GDM1 (cell line): ENCODE results near the gene FANCG.
A peak's percentile ranks its signal among the peaks of the same experiment; 100 is the strongest.

ENCODE experiments used
- DNase-seq: peaks from one replicate; lab custom pipeline; 2025; lab: John Stamatoyannopoulos, UW

The FANCG gene

DNA sequence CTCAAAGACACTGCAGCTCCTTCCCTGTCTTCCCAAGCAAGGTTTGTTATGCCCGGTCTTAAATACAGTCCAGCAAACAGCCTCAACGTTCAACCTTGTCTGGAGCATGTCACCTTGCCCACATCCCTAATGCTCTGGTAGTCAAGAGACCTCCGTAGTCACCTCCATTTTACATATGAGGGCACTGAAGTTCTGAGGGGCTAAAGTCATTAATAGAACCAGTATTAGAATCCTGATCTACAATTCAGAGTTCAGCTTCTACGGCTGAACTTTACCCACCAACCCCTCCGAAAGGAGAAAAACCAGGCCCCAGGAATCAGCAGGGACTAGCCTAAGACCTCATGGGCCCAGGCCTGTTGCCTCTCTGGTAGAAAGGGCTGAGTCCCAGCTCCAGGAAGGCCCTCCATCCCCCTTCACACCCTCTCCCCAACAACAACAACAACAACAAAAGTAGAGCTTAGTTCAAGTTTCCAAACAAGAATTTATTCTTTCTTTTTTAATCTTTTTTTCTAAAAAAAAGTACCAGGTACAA lies 24.0 kb upstream of the FANCG start:
- DNase-seq, result no peak

DNA sequence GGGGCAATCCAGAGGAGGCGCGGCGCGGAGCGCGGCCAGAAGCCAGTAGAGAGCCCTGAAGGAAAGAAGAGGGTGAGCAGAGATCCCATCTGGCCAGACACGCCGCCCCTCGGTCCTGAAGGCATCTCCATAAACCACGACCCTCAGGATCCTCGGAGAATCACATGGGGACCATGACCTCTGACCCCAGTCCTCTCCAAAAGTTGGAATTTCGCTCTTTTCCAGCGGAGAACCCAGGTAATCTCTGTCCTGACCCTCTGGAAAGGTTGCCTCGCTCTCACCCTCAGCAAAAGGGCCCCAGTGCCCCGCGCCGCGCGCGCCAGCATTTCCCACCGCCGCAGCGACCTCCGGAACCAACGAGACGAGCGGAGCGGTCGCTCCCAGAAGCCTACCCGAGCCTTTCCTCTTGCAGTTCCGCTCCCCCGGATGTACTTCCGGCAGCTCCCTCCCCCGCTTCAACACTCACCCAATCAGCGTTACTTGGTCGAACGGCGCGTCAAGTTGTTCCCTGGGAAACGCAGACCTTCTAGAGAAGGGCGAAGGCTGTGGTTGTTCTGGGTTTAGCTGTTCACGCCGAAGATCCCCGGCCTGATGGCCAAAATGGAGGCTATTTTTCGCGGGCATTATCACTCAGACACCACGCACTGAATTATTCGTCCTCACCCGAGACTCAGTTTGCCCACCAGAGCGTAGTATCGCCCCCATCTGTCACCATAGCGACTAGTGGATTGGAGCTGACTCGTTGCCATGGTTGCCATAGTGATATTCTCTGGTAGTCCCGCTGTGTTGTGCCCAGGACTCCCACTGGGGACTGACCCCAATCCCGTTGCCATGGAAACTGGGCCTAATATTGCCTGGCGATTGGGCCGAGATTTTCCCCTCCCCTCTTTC lies 23.3 kb upstream of the FANCG start, which contains the start of gene STOML2:
TSS of gene STOML2 (minus strand) at position 363 of the 891 bp plus-strand sequence. CDS start at position 326, 37 bp downstream.
- DNase-seq, result peak; percentile 92

DNA sequence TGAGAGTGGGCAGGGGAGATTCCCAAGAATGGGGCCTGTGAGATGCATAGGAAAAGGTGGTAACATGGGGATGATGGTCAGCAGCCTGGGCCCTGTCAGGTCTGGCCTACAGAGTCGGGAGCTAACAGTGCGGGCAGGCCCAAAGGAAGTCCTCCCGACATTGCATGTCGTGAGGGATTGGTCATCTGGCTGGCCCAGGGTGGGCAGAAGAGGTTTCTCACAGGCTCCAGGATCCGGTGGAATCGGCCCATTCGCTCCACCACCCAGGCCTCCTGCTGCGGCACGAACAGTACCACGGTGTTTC lies 22.7 kb upstream of the FANCG start:
- no peak for DNase-seq

DNA sequence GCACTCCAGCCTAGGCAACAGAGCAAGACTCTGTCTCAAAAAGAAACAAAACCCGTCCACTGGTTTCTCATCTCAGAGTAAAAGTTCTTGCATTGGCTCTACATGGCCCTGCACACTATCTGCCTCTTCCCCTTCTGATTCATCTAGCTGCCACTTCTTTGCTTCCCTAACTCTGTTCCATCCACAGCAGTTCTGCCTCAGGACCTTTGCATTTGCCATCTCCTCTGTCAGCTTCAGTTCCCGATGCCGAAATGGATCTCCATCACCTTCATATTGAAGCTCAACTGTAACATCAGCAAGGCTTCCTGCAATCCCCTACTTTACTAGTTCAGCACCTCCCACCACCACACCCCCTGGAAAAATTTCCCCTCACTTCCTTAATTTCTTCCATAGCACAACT lies 17.8 kb upstream of the FANCG start:
- DNase-seq, result no peak

DNA sequence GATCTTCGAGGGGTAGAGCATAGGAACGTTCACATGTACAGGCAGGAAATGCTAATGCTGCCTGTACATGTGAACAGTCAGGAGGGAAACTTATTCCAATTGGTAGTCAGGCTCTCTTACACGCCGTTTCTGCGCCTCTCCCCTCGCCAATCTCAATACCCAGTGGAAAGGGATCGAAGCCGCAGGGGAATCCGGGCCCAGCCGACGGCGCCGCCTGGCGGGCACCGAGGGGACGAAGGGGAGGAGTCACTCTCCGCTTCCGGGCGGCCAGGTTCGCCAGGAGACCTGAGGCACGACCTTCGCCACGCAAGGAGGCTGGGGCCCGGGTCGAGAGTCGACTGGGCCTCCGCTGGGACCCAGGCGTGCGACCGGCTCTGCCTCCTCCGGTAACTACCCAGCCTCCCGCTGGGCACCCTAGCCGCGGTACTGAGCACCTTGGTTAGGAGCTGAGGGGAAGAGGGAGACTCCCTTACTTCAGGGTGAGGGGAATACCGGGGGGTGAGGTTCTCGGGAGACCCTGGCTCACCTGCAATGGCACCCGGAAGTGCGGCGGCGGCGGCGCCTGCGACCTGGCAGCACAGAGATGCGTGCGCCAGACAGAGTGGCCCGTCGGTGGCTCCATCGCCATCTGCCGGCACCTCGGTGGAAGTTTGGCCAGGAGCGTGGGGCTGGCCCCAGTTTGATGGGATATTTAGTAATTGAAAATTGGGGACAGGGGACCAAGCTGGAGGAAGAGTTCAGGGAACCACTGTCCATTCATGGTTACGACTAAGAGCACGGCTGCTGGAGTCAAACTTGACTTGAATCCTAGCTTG lies 16.5 kb upstream of the FANCG start, which contains the start of gene PIGO:
TSS of gene PIGO (minus strand) at position 557 of the 815 bp plus-strand sequence. CDS start 1,026 bp downstream, outside the sequence.
- peak; percentile 80 for DNase-seq

DNA sequence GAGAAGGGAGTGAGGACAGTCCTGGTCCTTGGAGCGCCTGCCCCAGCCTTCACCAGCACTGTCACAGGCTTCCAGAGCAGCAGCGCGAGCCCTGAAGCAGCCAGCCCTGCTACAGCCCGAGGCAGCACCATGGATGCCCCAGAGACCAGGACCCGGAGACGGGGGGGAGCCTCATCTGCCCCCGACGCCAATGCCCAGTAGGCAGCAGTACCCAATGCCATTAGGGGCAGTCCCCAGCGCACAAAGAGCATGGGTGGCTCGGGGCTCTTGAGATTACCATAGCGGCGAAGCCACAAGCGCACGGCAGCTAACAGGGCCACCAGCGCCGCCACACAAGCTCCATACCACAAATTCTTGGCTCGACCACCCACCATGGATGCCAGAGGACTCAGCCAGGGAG lies 11.8 kb upstream of the FANCG start:
- DNase-seq, result no peak

DNA sequence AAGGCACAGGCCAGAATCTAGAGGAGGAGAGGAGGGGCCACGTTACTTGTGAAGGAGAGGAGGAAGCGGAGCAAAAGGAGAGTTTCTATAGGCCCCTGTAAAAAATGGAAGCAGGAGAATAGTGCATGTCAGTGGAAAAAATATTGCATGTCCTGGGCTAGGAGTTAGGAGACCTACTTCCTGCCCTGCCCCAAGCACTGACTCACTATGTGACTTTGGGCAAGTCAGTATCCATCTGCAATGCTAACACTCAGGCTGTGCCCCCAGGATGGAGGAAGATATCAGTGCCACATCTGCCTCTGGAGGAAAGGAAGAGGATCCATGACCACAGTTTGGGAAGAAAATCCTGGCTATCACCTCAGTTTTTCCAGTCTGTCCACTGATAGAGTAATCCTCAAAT lies 9.7 kb upstream of the FANCG start:
- DNase-seq, result no peak

DNA sequence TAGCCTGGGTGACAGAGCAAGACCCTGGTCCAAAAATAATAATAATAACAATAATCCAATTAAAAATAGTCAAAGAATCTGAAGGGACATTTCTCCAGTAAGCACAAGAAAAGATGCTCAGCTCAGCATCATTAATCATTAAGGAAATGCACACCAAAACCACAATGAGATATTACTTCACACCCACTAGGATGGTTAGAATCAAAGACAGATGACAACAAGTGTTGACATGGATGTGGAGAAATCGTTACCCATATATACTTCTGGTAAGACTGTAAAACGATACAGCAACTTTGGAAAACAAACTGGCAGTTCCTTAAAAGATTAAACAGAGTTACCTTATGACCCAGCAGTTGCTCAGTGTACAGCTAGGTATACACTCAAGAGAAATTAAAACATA lies 5.3 kb upstream of the FANCG start:
- DNase-seq, result no peak

DNA sequence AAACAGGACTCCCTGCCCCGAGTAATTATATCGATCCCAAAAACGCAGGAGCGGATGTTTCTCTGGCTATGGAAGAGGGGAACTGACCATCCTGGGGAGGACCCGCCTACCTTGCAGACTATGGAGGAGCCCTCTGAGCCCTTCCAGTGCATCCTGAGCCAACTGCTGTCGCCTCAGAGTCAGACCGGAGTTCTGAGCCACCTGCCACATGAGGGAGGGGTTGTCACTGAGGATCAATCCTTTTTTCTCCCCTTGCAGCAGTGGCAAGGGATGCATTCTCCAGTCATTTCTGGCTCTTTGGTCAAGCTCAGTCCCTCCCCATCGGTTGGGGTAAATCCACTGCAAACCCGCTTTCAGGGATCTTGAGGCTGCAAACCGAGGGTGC lies 709 bp downstream of the FANCG start:
- peak; percentile 1 for DNase-seq

DNA sequence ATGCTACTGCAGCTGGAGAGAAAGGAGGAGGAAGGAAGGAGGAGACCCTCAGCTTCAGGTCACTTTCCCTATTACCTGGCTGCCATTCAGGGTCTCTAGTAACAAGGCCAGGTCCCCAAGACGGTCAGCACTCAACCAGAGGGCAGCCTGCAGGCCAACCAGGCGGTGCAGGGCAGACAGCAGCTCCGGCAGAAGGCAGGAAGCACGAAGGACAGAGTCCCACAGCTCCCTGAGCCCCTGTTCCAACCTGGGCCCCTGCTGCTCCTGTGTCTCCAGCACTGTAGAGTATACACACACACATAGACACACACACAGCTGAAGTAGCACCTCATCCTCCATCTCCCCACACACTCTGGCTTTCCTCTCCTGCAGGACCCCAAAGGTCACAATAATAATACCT lies 1.7 kb downstream of the FANCG start:
- no peak for DNase-seq

DNA sequence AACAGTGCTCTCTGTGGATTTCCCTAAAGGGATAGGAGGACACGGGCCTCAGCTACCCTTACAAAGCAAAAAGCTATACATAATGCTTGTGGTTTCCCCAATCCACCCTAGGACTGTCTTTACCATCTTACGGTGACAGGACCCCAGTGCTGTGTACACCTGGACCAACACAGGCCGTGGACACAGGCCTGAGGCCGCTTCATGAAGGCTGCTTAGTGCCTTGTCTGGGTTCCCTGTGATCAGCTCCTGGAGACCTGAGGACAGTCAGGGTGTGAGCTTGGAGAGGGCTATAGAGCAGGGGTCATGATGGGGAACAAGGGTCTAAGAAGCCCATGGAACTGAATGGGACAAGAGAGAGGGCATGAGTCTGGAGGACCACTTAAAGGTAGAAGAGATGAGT lies 2.9 kb downstream of the FANCG start:
- DNase-seq, result no peak

DNA sequence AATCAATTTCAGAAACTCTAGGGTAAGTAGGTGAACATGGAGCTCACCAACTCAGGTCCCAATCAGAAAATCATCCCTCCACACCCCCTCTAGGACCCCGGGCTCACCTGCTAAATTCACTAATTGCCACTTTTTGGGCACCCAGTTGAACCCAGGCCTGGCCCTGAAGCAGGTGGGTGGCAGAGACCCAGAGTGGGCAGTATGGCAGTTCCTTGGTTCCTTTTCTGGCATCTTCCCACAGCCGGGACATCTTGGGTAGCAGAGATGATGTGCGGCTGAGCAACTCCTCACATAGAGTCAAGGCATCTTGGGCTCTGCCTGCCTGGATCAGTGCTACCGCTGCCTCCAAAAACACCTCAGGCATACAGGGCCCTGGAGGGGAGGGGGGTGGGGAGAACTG lies 4.4 kb downstream of the FANCG start:
- DNase-seq, result no peak

DNA sequence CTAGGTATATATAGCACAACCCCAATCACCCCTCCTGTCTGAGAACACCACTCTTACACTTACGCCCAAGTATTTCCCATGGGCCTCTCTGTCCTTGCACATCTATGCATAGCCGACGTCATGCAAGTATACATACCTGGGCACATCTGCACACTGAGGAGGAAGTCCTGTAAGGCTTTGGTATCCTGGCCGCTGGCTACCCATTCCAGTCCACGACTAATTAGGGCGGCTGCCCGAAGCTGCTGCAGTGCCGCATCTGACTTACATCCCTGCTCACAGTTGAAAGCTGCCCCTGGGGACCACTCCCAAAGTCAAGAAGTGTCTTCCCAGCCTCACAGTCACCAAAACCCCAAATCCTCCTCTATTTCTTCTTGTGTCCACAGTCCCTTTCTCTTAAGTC lies 5.0 kb downstream of the FANCG start:
- no peak for DNase-seq

DNA sequence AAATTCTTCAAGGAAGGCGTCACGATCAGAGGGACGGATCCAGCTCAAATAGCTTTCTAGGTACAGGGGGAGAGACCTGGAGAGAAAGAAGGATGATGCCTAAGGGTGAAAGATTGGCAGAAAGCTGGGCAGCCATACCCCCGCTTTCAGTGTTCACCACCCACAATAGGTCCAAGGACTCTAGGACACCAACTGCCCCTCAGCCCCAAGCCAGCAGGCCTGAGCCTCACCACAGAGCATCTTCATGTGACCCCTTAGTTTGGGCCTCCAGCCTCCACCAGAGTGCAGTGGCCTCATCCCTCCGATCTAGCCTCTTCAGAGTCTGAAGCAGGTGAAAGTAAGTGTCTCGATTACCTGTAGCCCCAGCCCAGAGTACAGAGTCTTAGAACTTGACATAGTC lies 5.6 kb downstream of the FANCG start:
- no peak for DNase-seq

DNA sequence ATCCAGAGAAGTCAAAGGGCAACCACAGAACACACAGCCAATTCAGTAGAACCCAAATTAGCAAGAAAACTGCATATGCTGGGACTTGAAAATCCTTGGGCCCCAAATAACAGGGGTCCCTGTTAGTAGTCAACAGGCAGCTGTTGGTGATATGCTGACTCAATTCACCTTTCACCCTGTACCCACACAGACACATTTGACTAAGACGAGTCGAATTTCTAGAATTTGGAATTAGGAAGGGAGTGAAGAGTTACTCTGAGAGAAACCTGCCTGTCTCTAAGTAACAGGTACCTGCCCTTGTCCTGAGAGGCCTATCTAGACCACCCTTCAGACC lies 6.5 kb downstream of the FANCG start:
- no peak for DNase-seq

DNA sequence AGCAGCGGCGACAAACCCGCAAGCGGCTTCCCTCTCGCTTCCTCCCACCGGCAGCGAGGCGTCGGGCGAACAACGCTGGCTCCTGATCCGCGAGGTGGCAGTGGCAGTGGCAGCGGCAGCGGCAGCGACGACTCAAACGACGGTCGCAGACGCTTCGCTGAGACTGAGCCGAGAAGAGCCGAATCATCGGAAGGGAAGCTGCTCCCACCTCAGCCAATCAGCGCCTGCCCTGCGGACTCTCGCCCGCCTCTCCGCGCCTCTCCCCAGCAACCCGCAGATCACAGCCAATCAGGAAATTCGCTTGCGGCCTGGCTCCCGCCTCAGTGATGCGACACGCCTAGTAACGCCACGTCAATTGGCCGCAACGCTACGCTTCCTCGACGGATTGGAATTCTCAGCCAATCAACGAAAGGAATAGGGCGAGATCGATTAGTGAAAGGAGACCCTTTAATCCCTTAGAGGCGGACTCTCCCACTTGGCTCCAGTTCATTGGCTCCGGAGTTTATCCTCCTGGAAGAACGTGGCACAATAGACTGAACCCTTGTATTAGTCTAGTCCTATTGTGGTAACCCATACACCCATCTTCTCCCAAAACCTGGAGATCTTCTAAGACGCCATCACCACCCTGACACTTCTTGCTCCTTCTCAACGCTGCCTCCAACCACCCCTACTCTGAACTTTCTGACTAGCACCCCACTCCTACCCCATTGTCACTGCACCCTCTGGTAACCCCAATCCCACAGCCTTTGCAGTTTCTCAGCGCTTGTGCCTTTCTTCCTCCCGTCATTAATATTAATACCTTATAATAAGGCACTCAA lies 7.1 kb downstream of the FANCG start, which contains the start of gene VCP:
TSS of gene VCP (minus strand) at position 165 of the 818 bp plus-strand sequence. CDS start 272 bp downstream, outside the sequence.
- DNase-seq, result peak; percentile 98

DNA sequence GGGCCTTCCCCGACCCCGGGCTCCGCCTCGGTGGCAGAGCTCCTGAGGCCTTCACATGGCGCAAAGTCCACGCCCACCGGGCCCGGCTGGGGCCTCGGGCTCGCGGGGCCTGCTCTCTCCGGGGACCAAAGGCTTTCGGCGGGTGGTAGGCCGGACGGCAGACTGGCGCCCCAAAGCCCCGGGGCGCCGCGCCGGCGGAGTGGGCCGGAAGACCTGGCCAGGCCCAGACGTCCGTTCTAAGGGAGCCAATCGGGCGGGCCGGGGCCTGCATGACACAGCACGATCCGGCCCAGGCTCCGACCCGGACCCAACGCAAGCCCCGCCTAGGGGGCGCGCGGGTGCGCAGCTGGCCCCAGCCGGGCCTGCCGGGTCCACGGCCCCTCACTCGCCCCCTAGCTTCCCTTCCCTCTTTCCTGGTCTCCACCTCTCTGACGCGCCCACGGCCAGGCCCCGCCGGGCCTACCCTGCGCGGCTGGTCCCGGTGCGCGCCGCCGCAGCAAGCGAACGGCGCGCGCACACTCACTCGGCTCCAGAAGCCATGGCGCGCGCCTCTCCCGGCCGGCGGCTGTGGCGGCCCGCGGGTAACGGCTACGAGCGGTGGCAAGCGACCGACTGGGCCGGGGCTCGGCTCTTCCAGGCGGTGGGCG lies 7.8 kb downstream of the FANCG start:
- peak; percentile 79 for DNase-seq

DNA sequence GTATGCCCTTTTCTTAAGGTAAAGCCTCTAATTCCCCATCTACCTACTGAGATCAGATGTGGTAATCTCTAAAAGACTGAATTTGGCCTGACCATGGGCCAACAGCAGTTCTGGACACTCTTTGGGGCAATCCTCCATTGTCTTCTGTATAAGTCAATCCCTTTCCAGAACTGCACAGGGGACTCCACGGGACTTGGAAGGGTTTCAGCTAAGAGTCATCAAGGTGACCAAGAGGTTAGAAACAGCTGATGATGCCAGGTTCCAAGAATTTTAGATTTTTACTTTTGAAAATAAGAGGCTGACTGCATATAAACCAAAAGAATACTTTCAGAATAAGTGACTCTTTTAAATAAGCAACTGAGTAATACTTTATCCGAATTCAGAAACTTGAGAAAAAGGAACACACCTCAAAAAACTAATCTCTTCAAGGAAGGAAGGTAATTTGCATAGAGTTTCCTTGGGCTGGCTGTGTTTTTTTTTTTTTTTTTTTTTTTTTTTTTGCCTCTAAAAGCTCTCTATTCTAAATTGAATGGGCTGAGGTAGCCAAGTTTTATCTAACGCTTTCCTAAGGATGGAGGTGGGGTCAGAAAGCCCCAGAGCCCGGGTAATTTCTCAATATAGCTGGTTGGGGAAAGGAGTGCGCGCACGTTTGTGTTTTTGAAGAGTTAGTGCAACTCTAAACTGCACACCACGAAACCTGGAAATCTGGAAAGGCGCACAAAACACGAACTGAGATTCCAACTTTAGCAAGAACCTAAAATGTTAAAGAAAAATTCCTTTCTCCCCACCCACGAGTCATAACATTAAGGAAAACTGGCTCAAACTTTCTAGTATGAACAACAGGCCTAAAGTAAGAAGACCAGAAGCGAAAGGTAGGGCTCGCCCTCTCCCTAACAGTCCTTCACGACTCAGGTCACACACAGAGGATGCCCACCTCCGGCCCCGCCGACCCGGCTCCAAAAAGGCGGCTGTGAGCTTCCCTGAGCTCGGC lies 8.6 kb downstream of the FANCG start:
- no peak for DNase-seq

DNA sequence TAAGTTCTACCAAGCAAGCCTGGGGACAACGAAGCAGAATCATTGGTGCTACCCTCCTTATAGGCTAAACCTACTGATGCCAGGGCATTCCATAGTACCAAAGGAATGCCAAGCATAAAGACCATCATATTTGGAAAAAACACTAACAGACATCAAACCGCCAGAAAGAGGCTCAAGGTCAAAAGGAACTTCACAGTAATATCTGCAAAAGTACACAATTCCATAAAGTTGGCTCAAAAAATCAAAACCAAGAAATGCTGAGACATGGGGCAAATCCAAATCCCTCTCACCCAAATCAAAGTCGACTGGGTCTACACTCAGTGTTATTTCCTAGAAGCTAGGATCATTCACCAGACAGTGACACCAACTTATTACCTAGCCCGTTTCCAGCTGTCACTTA lies 10.7 kb downstream of the FANCG start:
- DNase-seq, result no peak

DNA sequence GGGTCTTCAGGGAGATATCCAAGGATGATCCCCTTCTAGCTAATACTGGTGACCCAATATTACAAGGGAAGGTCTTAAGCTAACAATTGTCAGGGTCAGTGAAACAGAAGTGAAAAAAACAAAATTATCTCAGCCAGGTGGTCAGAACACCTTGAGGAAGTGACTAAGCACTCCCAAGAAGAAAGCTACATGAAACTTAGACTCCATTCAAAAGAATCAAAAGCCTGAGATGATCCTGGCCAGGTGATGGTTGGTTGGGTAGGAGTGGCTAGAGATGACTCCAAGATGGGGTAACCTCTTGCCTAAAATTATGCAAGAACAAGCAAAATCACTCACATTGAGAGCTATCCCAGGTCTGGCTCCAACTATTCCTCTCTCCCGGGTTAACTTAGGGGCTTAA lies 12.7 kb downstream of the FANCG start:
- DNase-seq, result no peak
